ENCODE measurements around the gene AMER3. TPM values are rescaled to one million over a fixed set of nuclear protein-coding genes. Genes with fewer than 3 reads are reported as not detected.
A peak's percentile ranks its signal among the peaks of the same experiment; 100 is the strongest.

Gene AMER3
- total RNA-seq, 1 donor from 2014 or later = not detected

DNA sequence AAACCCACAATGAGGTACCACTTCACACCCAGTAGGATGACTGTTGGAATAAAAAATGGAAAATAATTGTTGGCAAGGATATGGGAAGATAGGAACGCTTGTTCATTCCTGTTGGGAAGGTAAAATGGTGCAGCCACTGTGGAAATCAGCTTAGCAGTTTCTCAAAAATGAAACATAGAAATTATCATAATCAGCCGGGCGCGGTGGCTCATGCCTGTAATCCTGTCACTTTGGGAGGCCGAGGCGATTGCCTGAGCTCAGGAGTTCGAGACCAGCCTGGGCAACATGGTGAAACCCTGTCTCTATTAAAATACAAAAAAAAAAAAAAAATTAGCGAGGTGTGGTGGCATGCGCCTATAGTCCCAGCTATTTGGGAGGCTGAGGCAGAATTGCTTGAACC is 23.4 kb downstream of the AMER3 start:
- no peak for DNase-seq (ENCODE audit: low read depth, low spot score)

DNA sequence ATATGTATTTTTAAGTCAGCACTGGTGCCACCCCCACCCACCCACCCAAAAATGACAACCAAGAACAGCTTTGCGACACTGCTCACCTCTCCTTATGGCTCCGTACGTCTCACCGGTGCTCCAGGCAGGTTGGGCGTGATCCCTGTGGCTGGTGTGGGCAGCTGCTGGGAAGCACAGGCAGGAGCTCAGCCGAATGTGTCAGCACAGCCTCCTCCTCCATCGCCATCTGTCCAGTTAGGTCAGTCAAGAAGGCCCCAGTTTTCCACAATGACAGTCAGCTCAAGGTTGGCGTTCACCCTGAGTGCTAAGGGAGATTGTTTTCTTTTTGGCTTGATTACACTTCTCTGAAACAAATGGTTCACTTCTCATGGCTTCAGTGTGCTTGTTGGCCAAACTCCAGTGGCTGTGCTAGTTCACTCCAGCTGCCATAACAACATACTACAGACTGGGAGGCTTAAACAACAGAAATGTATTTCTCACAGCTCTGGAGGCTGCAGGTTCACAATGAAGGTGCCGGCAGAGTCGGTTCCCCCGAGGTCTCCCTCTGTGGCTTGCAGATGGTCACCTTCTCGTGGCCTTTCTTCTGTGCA is 30.2 kb downstream of the AMER3 start:
- DNase-seq (ENCODE audit: low read depth, low spot score) = no peak

DNA sequence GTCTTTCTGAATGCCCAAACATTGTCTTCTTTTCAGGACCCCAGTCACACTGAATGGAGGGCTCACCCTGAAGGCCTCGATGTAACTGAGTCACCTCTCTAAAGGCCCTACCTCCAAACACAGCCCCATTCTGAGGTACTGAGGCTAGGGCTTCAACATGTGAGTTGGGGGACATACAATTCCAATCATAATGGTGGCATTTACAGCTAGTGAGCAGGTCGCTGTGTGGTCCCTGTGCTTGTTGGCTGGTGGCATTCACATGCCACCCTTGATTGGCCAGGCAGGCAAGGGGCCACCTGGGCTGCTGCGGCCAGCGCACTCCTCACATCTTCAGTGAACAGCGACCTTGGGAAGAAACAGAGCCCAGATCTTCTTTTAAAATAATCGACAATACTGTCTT is 30.7 kb downstream of the AMER3 start:
- no peak for DNase-seq (ENCODE audit: low read depth, low spot score)

DNA sequence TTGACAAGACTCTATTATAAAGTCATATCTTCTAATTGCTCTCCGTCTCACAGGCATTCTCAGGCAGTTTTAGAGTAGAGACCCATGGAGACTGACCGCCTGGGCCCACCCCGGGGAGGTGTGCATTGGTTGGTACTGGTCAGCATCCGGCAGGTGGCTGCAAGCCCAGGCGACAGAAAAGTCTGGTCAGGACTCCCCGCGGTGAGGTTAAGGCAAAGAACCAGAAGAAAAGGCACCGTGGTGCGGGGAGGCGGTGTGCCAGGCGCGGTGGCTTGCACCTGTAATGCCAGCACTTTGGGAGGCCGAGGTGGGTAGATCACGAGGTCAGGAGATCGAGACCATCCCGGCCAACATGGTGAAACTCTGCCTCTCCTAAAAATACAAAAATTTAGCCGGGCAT is 32.5 kb downstream of the AMER3 start:
- DNase-seq (ENCODE audit: low read depth, low spot score) = no peak

DNA sequence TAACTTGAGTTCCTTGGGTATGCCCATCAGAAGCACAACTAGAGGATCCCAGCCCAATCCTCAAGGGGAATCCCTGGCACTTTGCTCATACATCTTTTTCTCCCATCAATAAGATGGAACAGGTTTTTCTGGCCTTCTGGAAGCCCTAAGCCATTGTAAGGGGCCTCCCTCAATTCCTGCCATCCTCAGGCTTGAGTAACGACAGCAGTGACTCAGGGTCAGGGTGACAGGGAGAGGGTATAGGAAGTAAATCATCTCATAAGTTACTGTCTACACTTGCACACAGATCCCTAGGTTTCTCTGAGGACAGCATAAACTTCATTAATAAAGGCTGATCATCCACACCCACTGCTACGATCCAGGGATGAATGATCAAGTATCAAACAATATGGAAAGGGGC is 35.0 kb downstream of the AMER3 start:
- no peak for DNase-seq (ENCODE audit: low read depth, low spot score)

DNA sequence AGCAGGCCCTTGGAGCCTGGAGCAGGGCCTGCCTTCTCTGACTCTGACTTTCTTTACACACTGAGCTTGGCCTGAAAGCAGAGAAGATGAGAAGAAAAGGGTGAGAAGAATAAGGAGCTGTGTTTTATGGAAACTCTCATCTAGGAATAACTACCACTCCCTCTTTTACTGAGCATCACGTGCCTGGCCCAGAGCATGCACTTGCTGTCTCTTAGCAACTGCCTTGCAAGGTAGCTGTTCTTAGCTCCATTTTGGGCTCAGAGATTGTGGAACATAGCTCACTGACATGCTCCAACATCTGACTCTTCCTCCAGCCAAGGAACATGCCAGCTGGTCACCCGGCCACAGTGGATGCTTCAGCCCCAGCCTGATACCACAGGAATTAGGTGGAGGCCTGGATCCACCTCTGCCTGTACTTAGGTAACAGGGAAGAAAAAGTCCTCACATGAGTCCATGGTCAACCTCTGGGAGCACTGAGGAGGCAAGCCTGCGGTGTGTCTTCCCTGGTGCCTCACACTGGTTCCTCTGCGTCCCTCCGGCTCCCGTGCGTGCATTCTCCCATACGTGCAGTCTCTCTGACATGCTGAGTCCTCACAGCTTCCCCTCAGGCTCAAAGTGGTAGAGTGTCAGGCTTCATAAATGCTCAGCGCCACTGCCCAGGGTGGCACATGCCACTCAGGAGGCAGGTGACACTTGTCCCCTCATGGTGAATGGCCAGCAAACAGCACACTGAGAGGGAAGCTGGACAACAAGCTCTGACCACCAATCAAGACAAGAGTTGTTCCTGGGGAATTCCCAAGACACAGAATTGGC is 35.7 kb downstream of the AMER3 start:
- DNase-seq (ENCODE audit: low read depth, low spot score) = no peak

DNA sequence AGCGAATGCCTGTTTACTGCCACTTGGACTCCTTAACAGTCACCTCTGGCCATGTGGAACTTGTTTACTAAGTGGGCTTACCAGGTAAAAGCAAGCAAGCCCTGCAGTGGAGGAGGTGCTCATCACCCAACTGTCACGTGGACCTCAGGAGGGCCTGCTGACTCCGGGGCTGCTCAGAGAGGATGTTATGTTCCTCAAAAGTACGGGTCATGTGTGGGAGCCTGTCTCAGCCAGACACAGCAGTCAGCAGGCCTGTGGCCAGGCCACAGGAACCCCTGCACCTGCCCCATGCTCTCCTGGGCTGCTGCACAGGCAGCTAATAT is 36.2 kb downstream of the AMER3 start:
- DNase-seq (ENCODE audit: low read depth, low spot score) = no peak

DNA sequence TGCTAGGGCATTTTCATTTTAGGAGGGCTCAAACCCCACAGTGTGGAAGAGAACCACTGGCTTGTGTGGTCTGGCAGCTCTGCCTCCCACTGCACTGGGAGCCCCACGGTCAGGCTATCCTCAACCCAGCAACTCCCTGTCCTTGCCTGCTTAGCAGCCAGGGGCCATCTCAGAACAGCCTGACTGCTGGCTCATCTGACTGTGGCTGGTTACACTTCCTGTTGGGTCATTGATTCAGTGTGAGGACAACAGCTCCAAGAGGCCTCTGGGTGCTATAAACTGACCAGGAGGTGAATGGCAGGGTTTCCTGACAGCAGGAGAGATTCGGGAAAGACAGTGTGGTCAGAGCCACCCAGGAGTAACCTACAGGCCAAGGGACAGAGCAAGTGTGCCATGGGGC is 40.1 kb downstream of the AMER3 start:
- no peak for DNase-seq (ENCODE audit: low read depth, low spot score)

DNA sequence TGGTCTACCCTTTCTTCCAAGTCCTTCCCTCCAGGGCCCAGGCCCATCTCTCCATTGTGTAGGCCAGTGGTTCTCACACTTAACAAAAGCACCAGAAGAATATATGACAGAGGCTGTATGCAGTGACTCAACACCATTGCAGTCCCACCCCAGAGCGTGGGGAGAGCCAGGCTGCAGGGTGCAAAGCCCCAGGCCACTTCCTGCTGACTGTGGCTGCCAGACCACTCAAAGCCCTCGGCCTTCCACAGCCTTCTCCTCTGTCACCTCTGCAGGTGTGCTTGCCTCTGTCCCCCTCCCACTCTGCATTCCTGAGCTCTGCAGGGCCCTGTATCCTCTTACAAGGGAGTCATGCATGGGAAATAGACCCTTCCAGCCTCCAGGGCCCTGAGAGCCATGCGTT is 41.0 kb downstream of the AMER3 start:
- DNase-seq (ENCODE audit: low read depth, low spot score) = no peak

DNA sequence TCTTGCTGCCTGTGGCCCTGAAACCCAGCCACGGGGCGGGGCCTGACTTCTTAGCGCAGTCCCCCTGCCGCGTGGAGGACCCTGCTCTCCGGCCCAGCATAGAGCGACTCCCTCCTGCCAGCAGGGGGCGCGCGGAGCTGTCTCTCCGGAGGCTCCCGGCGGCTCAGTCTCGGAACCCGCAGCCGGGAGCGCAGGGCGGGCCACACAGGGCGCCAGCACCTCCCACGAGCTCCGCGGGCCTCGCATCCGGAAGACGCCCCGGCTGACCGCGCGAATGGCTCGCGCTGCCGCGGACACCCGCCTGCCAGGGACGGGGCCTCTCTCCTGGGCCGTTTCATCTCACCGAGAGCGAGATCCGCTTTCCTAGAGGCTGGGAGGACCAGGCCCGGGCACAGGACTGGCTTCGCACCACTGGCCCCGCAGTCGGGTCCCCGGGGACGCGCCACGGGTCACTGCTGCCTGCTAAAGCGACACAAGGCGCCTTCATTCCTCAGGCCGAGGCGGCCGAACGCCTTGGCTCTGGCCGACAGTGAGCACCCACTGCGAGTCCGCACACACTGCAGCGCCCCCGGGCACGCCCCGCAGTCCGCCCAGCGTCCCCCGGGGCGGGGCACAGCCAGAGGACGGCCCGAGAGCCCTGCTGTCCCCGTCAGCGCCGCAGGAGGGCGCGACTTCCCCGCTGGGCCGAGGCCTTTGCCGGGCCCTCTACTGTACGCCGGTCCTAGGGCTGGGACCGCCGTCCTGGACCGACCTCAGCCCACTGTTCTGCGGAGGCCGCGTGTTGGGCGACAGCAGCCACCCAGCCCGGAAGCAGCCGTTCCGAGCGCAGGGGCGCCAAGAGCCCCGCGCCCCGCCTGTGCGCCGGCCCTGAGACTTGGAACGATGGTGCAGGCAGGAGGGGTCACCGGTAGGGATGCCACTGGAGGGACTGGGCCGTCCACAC is 42.4 kb downstream of the AMER3 start:
- peak; percentile 44 for DNase-seq (ENCODE audit: low read depth, low spot score)

DNA sequence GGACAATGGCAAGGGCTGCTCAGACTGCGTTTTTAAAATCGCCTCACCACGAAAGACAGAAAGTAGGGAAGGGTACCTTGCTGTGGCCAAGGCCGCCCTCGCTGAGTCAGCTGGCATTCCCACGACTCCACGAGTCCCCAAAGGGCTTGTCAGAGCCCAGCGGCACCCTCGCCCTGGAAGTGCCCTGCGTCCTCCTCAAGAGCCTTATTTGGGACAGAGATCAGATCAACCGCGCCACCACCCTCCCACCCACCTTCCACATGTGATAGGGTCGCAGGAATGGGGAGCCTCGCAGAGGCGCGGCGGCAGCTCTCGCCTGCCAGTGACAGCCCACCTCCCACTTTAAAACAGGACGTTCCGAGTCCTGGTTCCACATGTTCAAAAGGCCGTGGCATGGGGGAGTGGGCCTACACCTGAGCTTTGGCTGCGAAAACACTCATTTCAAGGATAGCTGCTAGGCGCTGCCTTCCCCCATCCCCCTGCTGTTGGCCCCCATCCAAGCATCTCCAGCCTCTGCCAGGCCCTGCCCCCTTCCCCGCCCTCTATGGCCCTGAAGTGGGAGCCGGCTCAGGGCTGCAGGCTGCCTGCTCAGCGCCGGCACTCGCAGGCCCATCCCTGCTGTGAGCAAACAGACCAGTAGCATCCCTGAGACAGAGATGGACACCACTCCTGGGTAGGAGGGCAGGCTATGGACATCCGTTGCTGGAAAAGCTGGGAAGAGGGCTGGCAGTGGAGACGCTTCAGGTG is 43.3 kb downstream of the AMER3 start:
- no peak for DNase-seq (ENCODE audit: low read depth, low spot score)

DNA sequence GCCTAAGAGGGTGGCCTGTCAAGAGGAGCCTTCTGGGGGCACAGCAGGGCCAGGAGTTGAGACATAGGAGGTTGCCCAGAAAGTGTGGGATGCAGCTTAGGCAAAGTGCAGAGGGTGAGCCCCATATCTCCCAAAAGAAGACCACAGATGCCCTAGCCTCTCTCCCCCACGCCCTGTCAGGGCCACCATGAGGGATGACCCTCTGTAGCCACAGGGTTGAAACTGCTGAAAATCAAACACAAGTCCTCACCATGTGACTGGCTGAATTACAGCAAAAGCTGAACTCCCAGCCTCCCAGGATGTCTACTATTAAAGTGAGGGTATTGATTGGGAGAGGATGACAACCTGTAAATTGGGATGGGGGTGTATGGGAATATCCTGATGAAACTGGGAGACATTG is 44.0 kb downstream of the AMER3 start:
- no peak for DNase-seq (ENCODE audit: low read depth, low spot score)

DNA sequence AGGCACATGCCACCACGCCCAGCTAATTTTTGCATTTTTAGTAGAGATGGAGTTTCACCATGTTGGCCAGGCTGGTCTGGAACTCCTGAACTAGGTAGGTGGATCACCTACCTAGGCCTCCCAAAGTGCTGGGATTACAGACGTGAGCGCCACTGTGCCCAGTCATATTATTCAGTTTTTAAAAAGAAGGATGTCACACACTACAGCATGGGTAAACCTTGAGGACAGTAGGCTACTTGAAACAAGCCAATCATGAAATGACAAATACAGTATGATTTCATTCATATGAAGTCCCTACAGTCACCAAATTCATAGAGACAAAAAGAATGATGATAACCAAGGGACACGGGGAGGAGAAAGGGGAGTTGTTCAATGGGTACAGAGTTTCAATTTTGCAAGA is 50.3 kb downstream of the AMER3 start:
- DNase-seq (ENCODE audit: low read depth, low spot score) = no peak

DNA sequence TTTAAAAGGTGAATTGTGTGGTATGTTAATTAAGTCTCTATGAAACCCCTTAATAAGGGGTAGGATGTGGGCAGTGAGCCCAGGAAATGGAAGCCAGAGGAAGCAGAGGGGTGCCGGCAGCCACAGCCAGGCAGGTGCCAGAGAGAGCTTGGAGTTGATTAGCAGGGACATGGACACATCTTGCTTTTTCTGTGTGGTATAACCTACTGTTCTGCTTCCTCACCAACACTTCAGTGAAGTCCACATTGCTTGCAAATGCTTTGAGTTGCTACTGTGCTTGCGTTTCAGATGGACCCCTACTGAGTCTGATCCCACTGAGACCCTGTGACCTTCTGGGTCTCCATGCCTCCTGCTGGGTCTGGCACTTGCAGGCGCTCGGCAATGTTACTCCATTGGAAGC is 51.0 kb downstream of the AMER3 start:
- DNase-seq (ENCODE audit: low read depth, low spot score) = no peak

DNA sequence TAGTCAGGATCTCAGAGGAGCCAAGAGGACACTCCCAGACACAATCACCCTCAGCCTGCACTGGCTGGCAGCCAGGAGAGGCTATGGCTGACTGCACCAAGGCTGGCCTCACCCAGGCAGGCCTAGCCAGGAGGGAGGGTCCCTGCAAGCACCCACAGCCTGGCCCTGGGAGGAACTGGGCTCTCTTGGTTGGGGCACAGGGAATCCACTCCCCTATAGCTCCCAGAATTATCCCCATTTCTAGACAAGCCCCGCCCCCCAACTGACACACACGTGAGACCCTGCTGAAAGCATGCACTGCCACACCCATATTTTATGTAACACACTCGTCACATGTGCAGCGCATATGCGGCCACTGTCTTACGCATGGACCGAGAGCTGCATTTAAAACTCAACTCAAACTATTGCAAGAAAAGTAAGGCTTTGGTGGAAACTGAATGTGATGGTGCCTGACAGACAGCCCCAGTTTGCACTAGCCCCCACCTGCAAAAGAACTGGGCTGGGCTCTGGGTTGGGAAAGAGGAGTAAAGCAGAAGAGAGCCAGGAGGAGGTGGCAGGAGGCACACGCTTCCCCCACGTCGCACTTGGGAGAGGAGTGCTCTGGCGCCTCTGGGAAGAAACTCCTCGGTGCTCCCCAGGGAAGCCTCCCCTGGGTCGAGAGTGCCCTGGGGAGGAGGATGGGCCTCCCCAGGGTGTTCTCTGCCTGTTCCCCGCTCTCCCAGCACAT is 52.5 kb downstream of the AMER3 start:
- no peak for DNase-seq (ENCODE audit: low read depth, low spot score)

DNA sequence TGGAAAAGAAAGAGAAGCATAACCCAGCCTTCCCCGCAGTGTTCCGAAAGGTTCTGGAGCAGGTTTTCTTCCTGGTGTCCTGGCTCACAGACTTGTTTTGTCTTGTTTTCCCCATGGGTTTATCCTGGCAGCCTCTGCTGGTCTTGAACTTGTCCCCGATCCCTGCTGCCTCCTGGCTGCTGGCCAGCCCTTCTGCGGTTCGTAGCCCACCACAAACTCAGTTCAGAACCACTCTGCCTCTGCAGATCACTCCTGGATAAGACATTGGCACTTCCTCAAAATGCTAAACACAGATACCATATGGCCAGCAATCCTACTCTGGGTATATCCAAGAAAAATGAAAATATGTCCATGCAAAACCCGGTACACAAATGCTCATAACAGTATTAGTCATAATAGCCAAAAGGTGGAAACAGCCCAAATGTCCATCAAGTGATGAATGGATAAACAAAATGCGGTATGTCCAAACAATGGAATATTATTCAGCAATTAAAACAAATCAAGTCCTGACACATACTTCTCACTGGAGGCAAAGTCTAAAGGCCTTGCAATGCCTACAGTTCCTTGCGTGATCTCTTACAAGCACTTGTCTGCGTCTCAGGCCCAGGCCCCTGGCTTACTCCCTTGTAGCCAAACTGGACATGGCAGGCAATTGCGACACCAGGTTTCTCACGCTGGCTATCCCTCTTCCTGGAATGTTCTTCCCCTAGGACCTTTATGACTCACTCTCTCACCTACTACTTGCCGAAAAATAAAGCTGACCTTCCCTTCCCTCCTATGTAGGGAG is 53.3 kb downstream of the AMER3 start:
- DNase-seq (ENCODE audit: low read depth, low spot score) = no peak

DNA sequence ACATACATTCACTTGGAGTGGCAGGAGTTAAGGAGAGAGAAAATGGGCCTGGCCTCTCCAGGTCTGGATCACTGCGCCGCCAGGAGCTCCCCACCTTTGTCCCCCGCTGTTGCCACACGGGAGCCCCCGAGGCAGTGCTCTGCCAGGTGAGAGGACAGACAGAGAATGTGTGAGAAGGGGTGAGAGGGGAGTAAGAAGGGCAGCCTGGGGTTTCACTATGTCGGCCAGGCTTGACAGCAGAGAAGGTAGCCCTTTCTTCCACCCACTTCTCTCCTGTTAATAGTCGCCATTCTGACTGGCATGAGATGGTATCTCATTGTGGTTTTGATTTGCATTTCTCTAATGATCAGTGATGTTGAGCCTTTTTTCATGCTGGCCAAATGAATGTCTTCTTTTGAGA is 55.1 kb downstream of the AMER3 start:
- no peak for DNase-seq (ENCODE audit: low read depth, low spot score)

DNA sequence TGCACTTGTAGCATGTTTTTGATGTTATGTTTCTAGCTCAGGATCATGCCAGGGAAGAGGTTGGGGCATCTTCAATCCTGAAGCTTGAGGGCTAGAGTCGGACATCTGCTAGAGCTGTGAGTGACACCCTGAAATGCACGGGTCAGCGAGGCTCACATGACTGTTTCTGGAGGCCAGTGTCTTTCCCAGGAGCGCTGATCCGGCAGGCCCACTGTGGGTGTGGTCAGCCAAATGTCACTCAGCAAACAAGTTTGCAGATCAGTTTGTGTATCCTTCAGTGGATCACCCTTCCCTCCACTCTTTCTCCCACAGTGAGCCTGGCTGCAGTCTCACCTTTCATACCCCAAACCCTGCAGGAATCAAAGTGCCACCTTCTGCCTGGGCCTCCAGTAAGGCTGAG is 58.4 kb downstream of the AMER3 start:
- DNase-seq (ENCODE audit: low read depth, low spot score) = no peak

DNA sequence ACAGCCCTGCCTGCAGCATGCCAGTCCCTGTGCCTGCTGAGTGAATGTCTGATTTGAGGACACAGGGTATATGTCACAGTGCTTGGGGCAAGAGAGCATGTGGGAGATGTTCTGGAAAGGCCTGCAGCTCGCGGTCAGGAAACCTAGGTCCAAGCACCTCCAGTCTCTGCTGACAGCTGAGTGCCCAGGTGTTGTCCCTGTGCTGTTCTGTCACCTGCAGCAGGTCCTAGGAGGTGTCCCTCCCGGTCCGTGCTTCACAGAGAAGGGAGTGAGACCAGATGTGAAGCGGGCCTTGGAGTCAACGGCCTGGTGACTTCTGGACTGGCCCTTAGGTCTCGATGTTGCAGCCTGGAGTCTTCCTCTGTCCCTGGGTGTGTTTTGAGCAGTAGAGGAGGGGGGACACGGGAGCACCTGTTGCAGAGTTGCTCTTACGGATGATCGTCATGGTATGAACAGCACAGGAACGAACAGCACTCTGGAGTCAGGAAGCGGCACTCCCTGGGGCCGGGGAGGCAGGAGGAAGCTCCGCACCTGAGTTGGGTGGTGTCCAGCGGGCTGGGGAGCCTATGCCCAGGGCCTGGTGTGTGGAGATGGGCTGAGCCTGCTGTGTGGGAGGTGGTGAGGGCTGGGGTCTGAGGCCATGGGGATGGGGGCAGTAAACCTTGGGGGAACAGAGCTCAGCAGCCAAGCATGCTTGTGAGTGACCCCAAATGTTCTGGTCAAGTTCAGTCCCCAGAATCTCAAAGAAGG is 59.8 kb downstream of the AMER3 start:
- DNase-seq (ENCODE audit: low read depth, low spot score) = no peak
